Lung (tissue), 12 donors: ENCODE measurements around the gene MCOLN1. TPM values are rescaled to one million over a fixed set of nuclear protein-coding genes. Genes with fewer than 3 reads are reported as not detected.

ENCODE experiments used
- ATAC-seq: fragments of 200-7000 bp; cut with Tn5 transposase; one replicate; pipeline ENCODE4 v1.9.1; 2020; ENCODE audit warnings: moderate number of reproducible peaks; ENCODE audit not compliant: insufficient read depth, low FRiP score
- DNase-seq, 3 donors: peaks; one replicate each; pipeline ENCODE4 v3.0.0-alpha.2; 2013 to 2017
- H3K27ac ChIP-seq, 2 donors: one replicate each; pipeline ENCODE4 v1.5.1; 2013; ENCODE audit warnings: mild to moderate bottlenecking in 2 of 2, moderate library complexity in 2 of 2, control low read depth in 1 of 2, inconsistent platforms in 1 of 2, low read depth in 1 of 2, low read length in 1 of 2
- H3K27me3 ChIP-seq, 3 donors: one replicate each; pipeline ENCODE4 v1.5.1; 2013; ENCODE audit warnings: low read length in 2 of 3; ENCODE audit not compliant: control insufficient read depth in 3 of 3, insufficient read depth in 3 of 3
- H3K36me3 ChIP-seq, 4 donors: one replicate each; pipeline ENCODE4 v1.5.1; 2013; ENCODE audit warnings: low read length in 4 of 4, mild to moderate bottlenecking in 1 of 4, moderate library complexity in 1 of 4; ENCODE audit not compliant: control insufficient read depth in 4 of 4, insufficient read depth in 4 of 4
- H3K4me1 ChIP-seq, 5 donors: one replicate each; pipeline ENCODE4 v1.5.1; 2013; ENCODE audit warnings: low read length in 5 of 5, mild to moderate bottlenecking in 2 of 5, moderate library complexity in 1 of 5; ENCODE audit not compliant: control insufficient read depth in 5 of 5, insufficient read depth in 5 of 5
- H3K4me3 ChIP-seq: one replicate; pipeline ENCODE4 v1.5.1; 2013; ENCODE audit warnings: mild to moderate bottlenecking, control low read depth, moderate library complexity
- H3K9ac ChIP-seq, 2 donors: one replicate each; pipeline ENCODE4 v1.5.1; 2013; ENCODE audit warnings: low read length in 2 of 2, control low read depth in 1 of 2; ENCODE audit not compliant: insufficient read depth in 1 of 2
- H3K9me3 ChIP-seq, 4 donors: one replicate each; pipeline ENCODE4 v1.5.1; 2013; ENCODE audit warnings: low read length in 3 of 4, mild to moderate bottlenecking in 1 of 4, moderate library complexity in 1 of 4; ENCODE audit not compliant: control insufficient read depth in 4 of 4, insufficient read depth in 3 of 4
- CTCF ChIP-seq: IDR thresholded peaks from 2 replicates; pipeline ENCODE4 v1.5.1; 2012; ENCODE audit warnings: mild to moderate bottlenecking; ENCODE audit errors: control extremely low read depth, extremely low read depth
- WGBS, 2 donors: extraction: QIAGEN DNeasy Blood & Tissue Kit; methylation state at CpG; one replicate each; pipeline ENCODE4 v1.1.7; 2013; 5-methylcytosine and 5-hydroxymethylcytosine counted together
- polyA plus RNA-seq, 2 donors: library from polyadenylated mRNA; stranded (reverse); fragments of 200-250 nt; gene quantifications; one replicate each; pipeline ENCODE4 v1.2.1, GENCODE V29; 2013
- total RNA-seq, 2 donors: library from RNA; depleted of rRNA in 1 of 2; stranded (reverse); fragments of >200 nt in 1 of 2; gene quantifications; one replicate each; pipeline ENCODE4 v1.2.1, GENCODE V29; 2014 to 2021
- donor health status: control.
- donor health status: control.
- donor health status: Bipolar disorder and iron deficiency.
- donor health status: healthy.
- donor health status: DM: yes; HTN: yes; CAD: no.

Gene MCOLN1
- total and polyA plus RNA-seq, 4 donors = 11.6 to 68.1 (median 59.9) TPM

DNA sequence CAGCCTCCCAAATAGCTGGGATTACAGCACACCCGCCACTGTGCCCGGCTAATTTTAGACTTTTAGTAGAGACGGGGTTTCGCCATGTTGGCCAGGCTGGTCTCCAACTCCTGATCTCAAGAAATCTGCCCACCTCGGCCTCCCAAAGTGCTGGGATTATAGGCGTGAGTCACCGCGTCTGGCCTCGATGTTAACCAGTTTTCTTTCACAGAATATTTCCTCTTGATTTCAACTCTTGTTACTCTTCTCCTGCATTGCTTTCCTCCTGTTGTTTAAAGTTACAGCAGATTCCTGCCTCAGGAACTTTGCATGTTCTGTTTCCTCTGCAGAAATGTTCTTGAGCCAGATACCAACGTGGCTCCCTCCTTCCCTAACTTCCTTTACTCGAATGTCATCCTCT, 29.9 kb upstream of the MCOLN1 start:
- no peak overlapping the region for H3K27ac ChIP-seq

GRCh38 chr19:7494416-7495098, 27.9 kb upstream of the MCOLN1 start:
- ATAC-seq (no peak), DNase-seq (peak; percentile 62 to 80 (median 64))
- Histone ChIP-seq H3K4me1 (peaks cover 0 to 11% (median 0%) of the 10 kb centered on the region in 5 donors), H3K9ac (peak overlapping the region; percentile 13 to 65), H3K27ac (peak overlapping the region; percentile 2 to 83), H3K27me3 (peaks cover 0 to 1% (median 0%) of the 10 kb centered on the region in 3 donors), H3K4me3 (no peak overlapping the region), H3K9me3 (peaks cover 0 to 2% (median 0%) of the 10 kb centered on the region in 4 donors), H3K36me3 (no peaks in the 10 kb centered on the region)
- 47 to 63% methylated on average over 13 of the region's 13 CpGs for WGBS, 2 donors
- TF ChIP-seq CTCF = no peak

More for the DNA sequence above, 29.9 kb upstream of the MCOLN1 start:
- DNase-seq (no peak), ATAC-seq (no peak)
- Histone ChIP-seq H3K9me3 (no peaks in the 10 kb centered on the region), H3K4me3 (no peak overlapping the region), H3K27me3 (no peaks in the 10 kb centered on the region), H3K36me3 (no peaks in the 10 kb centered on the region), H3K9ac (no peak overlapping the region), H3K4me1 (peaks cover 0 to 22% (median 0%) of the 10 kb centered on the region in 5 donors)
- TF ChIP-seq CTCF = no peak
- WGBS, 2 donors = 29 to 61% methylated on average over 11 of the region's 11 CpGs

DNA sequence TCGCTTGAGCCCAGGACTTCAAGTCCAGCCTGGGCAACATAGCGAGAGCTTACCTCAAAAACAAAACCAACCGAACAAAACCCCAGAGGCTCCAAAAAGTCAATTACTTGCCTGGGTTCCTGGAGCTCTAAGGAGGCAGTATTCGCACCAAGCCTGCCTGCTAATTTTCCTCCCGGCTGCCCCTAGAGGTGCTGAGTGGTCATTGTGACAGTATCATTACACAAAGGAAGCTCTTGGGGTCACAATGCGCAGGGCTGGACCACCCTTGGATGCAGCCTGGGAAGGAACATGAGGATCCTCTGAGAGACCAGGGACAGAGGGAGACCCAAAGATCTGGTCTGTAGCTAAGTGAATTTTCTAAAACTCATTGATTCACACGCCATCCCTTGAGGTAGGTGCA, 25.1 kb upstream of the MCOLN1 start:
- DNase-seq = no peak

More for the DNA sequence above, 25.1 kb upstream of the MCOLN1 start:
- H3K27me3 ChIP-seq = peaks cover 0 to 3% (median 2%) of the 10 kb centered on the region in 3 donors
- no peak for TF ChIP-seq CTCF
- ATAC-seq = no peak
- no peak overlapping the region for H3K4me3 ChIP-seq
- H3K9ac ChIP-seq = no peak overlapping the region
- WGBS, 2 donors = 51 to 55% methylated on average over 7 of the region's 7 CpGs
- peaks cover 0 to 14% (median 4%) of the 10 kb centered on the region in 5 donors for H3K4me1 ChIP-seq
- no peak overlapping the region for H3K27ac ChIP-seq
- H3K36me3 ChIP-seq = no peaks in the 10 kb centered on the region
- peaks cover 0 to 6% (median 0%) of the 10 kb centered on the region in 4 donors for H3K9me3 ChIP-seq
